MM.1S (cell line): ENCODE measurements around the gene ZMIZ2.

Experiments used
- DNase-seq: peaks from one replicate; pipeline ENCODE4 v3.0.0-alpha.2; 2015
- H2AFZ ChIP-seq: fragments of 300-600 bp; sonication (generic); 2 replicates; pipeline ENCODE4 v1.6.0; 2016; ENCODE audit warnings: antibody characterized with exemption, low read length
- H3F3A ChIP-seq: fragments of 300-600 bp; sonication (generic); 2 replicates; pipeline ENCODE4 v1.6.1; 2016; ENCODE audit warnings: mild to moderate bottlenecking, antibody characterized with exemption, low read length, moderate library complexity, mixed read lengths; ENCODE audit not compliant: insufficient read depth
- H3K27ac ChIP-seq: fragments of 300-600 bp; sonication (generic); 2 replicates; pipeline ENCODE4 v1.5.1; 2016; ENCODE audit warnings: mild to moderate bottlenecking, low read length
- H3K27me3 ChIP-seq: fragments of 300-600 bp; sonication (generic); replicated peaks from 2 replicates; pipeline ENCODE4 v1.6.0; 2016; ENCODE audit warnings: low read length; ENCODE audit not compliant: insufficient read depth
- H3K36me3 ChIP-seq: fragments of 300-600 bp; sonication (generic); replicated peaks from 2 replicates; pipeline ENCODE4 v1.6.1; 2016; ENCODE audit warnings: mild to moderate bottlenecking, low read length, mixed read lengths; ENCODE audit not compliant: insufficient read depth
- H3K4me1 ChIP-seq: fragments of 300-600 bp; sonication (generic); 2 replicates; pipeline ENCODE4 v1.6.1; 2016; ENCODE audit warnings: low read length, mixed read lengths
- H3K4me2 ChIP-seq: fragments of 300-600 bp; sonication (generic); 2 replicates; pipeline ENCODE4 v1.6.0; 2016; ENCODE audit warnings: low read depth, low read length
- H3K4me3 ChIP-seq: fragments of 300-600 bp; sonication (generic); 2 replicates; pipeline ENCODE4 v1.5.1; 2016; ENCODE audit warnings: low read length, mixed read lengths
- H3K79me2 ChIP-seq: fragments of 300-600 bp; sonication (generic); 2 replicates; pipeline ENCODE4 v1.6.1; 2016; ENCODE audit warnings: mixed run types, low read length, mixed read lengths
- H3K9ac ChIP-seq: fragments of 300-600 bp; sonication (generic); 2 replicates; pipeline ENCODE4 v1.6.1; 2016; ENCODE audit warnings: low read length, mixed read lengths
- H3K9me2 ChIP-seq: fragments of 300-600 bp; sonication (generic); replicated peaks from 2 replicates; pipeline ENCODE4 v1.6.1; 2016; ENCODE audit warnings: mild to moderate bottlenecking, low read length, mixed read lengths; ENCODE audit not compliant: insufficient read depth
- H3K9me3 ChIP-seq: fragments of 300-600 bp; sonication (generic); replicated peaks from 2 replicates; pipeline ENCODE4 v1.6.1; 2016; ENCODE audit warnings: mild to moderate bottlenecking, low read length, mixed read lengths; ENCODE audit not compliant: insufficient read depth
- H4K20me1 ChIP-seq: fragments of 300-600 bp; sonication (generic); 2 replicates; pipeline ENCODE4 v1.6.1; 2016; ENCODE audit warnings: mild to moderate bottlenecking, low read length, moderate library complexity, mixed read lengths; ENCODE audit not compliant: insufficient read depth
- CTCF ChIP-seq: fragments of 300-600 bp; sonication (generic); IDR thresholded peaks from 2 replicates; pipeline ENCODE4 v1.5.1; 2016; ENCODE audit warnings: antibody characterized with exemption, low read length, mixed read lengths
- EZH2 ChIP-seq: fragments of 300-600 bp; sonication (generic); optimal IDR thresholded peaks from 2 replicates; pipeline ENCODE3; 2017; ENCODE audit warnings: low read depth, mild to moderate bottlenecking, antibody characterized with exemption, low read length, mixed read lengths
- EZH2phosphoT487 ChIP-seq: fragments of 300-600 bp; sonication (generic); IDR thresholded peaks from 2 replicates; pipeline ENCODE4 v1.6.1; 2018; ENCODE audit warnings: antibody characterized with exemption, low read length

ZMIZ2 gene

GRCh38 chr7:44736896-44737295, 11.8 kb upstream of the ZMIZ2 start:
- Histone ChIP-seq H3K4me2 (no peak overlapping the region), H3K27ac (no peak overlapping the region), H3K4me3 (no peak overlapping the region), H3K79me2 (no peaks in the 10 kb centered on the region), H3K4me1 (peaks cover 7% of the 10 kb centered on the region), H3F3A (no peaks in the 10 kb centered on the region), H4K20me1 (no peaks in the 10 kb centered on the region), H3K9ac (no peak overlapping the region), H3K36me3 (no peaks in the 10 kb centered on the region), H2AFZ (no peak overlapping the region), H3K9me2 (no peaks in the 10 kb centered on the region), H3K27me3 (no peaks in the 10 kb centered on the region), H3K9me3 (no peaks in the 10 kb centered on the region)
- TF ChIP-seq EZH2phosphoT487: no peak
- TF ChIP-seq CTCF: no peak
- no peak for TF ChIP-seq EZH2
- no peak for DNase-seq

GRCh38 chr7:44738051-44738723, 10.5 kb upstream of the ZMIZ2 start:
- H3K27ac ChIP-seq: no peak overlapping the region
- H4K20me1 ChIP-seq: no peaks in the 10 kb centered on the region
- no peak overlapping the region for H3K4me3 ChIP-seq
- H3K27me3 ChIP-seq: no peaks in the 10 kb centered on the region
- H3K4me2 ChIP-seq: no peak overlapping the region
- no peak overlapping the region for H3K9ac ChIP-seq
- H3K79me2 ChIP-seq: no peaks in the 10 kb centered on the region
- H3K9me3 ChIP-seq: no peaks in the 10 kb centered on the region
- H2AFZ ChIP-seq: no peak overlapping the region
- no peaks in the 10 kb centered on the region for H3F3A ChIP-seq
- peaks cover 7% of the 10 kb centered on the region for H3K4me1 ChIP-seq
- no peaks in the 10 kb centered on the region for H3K36me3 ChIP-seq
- TF ChIP-seq EZH2: no peak
- TF ChIP-seq CTCF: no peak
- no peak for TF ChIP-seq EZH2phosphoT487
- H3K9me2 ChIP-seq: no peaks in the 10 kb centered on the region
- no peak for DNase-seq

DNA sequence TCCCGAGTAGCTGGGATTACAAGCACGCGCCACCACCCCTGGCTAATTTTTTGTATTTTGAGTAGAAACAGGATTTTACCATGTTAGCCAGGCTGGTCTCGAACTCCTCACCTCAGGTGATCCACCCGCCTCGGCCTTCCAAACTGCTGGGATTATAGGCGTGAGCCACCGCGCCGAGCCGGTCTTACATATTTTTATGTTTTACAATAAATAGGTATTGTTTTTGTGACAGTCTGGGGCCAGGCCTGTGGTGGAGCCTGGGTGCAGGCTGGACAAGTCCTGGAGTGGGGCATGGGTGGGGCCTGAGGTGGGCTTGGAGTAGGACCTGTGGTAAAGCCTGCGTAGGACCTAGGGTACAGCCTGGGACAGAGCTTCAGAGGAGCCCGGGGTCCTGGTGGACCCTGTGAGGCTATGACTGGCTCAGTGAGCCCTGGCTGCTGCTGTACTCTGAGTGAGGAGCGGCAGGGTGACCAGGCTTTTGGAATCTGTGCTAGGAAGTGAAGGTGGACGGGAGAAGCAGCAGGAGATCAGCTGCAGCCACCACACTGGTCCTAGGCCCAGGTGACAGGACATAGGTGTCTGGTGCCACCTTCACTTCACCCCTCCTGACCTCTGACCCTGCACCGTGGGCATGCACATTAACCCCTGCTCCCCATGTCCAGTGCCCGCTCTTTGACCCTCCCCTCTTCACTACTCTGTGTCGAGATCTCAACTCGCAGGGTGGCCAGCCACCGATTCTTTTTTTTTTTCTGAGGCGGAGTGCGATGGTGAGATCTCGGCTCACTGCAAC, 9.6 kb upstream of the ZMIZ2 start:
- H3K4me3 ChIP-seq: no peak overlapping the region
- H3K9me3 ChIP-seq: no peaks in the 10 kb centered on the region
- no peak for TF ChIP-seq EZH2
- no peak for TF ChIP-seq EZH2phosphoT487
- H4K20me1 ChIP-seq: no peaks in the 10 kb centered on the region
- no peaks in the 10 kb centered on the region for H3K9me2 ChIP-seq
- no peaks in the 10 kb centered on the region for H3F3A ChIP-seq
- no peaks in the 10 kb centered on the region for H3K79me2 ChIP-seq
- H3K4me2 ChIP-seq: no peak overlapping the region
- H3K9ac ChIP-seq: no peak overlapping the region
- H2AFZ ChIP-seq: no peak overlapping the region
- no peaks in the 10 kb centered on the region for H3K36me3 ChIP-seq
- DNase-seq: no peak
- H3K4me1 ChIP-seq: peaks cover 7% of the 10 kb centered on the region
- no peaks in the 10 kb centered on the region for H3K27me3 ChIP-seq
- no peak overlapping the region for H3K27ac ChIP-seq

GRCh38 chr7:44740055-44740454, 8.6 kb upstream of the ZMIZ2 start:
- no peaks in the 10 kb centered on the region for H4K20me1 ChIP-seq
- no peaks in the 10 kb centered on the region for H3K9me2 ChIP-seq
- no peak overlapping the region for H3K4me2 ChIP-seq
- no peak overlapping the region for H3K27ac ChIP-seq
- no peaks in the 10 kb centered on the region for H3K79me2 ChIP-seq
- no peak overlapping the region for H3K4me3 ChIP-seq
- H2AFZ ChIP-seq: no peak overlapping the region
- TF ChIP-seq CTCF (no peak), EZH2 (no peak), EZH2phosphoT487 (no peak)
- no peak for DNase-seq
- no peak overlapping the region for H3K9ac ChIP-seq
- no peaks in the 10 kb centered on the region for H3F3A ChIP-seq
- H3K9me3 ChIP-seq: no peaks in the 10 kb centered on the region
- H3K27me3 ChIP-seq: no peaks in the 10 kb centered on the region
- H3K4me1 ChIP-seq: peaks cover 7% of the 10 kb centered on the region
- H3K36me3 ChIP-seq: no peaks in the 10 kb centered on the region
